HG02759 (cell line): ENCODE results near the gene FRS2.
"Not testable (repeated sequence)": the region's sequence is repeated elsewhere in the genome, so short reads cannot be mapped to it uniquely, and the experiment has no call there.

Experiments used
- ATAC-seq: cut with Tn5 transposase; IDR thresholded peaks from one replicate; pipeline ENCODE4 v1.9.1; 2021; ENCODE audit warnings: mild to moderate bottlenecking, moderate library complexity; ENCODE audit not compliant: unreplicated experiment

Gene FRS2, protein sequence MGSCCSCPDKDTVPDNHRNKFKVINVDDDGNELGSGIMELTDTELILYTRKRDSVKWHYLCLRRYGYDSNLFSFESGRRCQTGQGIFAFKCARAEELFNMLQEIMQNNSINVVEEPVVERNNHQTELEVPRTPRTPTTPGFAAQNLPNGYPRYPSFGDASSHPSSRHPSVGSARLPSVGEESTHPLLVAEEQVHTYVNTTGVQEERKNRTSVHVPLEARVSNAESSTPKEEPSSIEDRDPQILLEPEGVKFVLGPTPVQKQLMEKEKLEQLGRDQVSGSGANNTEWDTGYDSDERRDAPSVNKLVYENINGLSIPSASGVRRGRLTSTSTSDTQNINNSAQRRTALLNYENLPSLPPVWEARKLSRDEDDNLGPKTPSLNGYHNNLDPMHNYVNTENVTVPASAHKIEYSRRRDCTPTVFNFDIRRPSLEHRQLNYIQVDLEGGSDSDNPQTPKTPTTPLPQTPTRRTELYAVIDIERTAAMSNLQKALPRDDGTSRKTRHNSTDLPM

DNA sequence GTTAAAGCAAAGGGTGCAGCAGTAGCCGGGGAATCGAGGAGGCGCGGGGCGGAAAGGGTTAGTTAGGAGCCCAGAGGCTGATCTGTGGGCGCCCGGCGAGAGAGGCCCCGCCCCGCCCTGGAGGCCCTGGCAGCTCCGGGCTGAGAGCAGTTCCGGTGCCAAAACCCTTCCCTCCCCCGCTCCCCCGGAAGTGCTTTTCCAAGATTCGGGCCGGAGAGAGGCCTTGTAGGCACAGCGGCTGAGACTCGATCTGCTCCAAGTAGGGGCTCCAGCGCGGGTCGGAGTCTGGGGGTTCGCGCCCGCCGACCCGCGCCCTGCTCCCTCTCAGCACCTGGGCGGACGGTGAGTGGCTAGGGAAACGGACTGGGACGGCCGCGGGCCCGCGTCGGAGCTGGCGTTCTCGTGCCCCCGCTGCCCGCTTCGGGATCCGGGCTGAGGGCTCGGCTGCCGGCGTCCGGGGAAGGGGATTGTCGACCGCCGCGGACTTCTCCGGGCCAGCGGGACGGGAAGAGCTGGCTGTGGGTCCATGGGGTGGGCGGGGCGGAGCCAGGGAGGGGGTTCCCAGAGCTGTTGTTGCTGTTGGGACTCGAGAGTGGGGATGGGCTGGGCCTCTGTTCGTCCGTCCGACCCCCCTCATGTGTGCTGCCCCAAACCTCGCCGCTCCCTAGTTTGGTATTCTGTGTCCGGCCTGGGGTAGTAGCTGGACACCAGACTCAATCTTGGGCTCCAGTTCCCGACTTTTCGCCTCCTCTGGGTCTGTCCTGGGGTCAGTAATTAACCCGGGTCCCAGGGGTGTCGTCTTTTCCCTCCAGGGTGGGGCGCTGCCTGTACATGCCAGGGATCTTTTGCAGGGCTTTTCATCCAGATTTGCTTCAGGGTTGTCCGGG is at the start of gene FRS2:
Gene FRS2 (plus strand): TSS at position 200 of the 887 bp plus-strand sequence. CDS start 98,643 bp downstream, outside the sequence.
- ATAC-seq, result peak; percentile 98

DNA sequence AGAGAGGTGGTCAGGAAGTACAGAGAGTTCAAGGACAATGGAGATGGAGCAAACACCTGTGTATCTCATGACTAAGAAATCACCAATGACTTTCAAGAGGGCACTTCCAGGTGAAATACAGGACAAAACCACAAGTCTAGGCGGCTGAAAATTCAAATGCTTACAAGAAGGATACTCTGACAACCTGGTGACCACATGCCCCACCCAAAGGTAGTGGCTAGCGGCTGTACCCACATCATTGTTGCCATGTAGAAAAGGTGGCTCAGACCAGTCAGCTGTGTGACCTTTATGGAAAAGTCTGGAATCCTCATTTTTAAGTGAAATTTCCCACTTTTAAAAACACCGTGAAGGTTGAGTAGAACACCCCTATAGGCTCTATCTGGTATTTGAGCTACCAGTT is 48.6 kb upstream of the FRS2 start:
- no peak for ATAC-seq

DNA sequence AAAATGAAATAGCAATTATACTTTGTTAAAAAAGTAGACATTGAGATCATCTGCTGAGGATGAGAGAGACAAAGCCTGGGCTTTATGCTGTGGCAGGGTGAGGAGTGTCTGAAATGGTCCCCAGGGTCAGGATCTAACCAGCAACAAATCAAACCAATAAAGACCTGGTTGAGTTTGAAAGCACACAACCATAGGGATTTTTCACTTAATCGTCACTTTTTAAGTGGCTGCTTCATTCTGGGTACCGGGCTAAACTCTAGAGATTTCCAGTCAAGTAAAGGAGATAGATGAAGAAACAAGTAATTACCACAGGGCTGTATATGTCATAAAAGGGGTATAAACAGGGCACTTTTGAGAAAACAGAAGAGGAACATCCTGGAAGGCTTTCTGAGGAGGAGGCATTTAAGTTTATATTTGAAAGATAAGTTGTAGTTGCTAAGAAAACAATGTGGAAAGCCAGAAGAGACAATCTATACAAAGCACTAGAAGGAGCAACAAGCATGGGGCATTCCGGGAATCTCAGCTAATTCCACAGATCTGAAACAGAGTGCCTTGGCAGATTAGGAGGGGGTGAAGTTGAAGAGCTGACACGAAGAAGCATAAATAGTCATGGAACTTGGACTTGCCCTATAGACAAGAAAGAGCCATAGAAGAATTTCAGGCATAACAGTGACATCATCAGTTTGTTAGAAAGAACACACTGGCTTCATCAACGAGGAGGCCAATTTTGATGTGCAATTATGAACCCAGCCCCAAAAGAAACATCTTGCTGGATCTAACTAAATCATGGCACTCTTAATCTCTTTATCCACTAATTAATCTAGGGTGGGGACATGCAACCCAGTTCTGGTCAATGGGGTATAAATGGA is 46.9 kb upstream of the FRS2 start:
- ATAC-seq, result no peak

DNA sequence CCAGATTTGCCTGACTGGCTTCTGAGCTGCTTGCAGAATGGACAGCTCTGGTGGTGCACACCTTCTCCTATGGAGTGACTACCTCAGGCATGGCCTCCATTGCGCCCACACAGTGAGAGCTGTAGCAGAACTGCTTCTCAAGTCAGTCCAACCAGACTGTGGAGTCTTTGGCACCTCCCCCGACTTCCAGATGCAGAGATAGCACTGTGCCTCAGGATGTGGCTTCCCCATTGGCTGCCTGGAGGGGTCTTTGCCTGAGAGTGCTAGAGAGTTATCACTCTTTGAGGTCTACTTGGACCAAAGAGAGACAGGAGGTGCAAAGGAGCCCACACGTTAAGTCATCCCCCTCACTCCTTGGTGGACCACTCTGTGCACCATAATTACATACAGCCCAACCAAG is 44.8 kb upstream of the FRS2 start:
- no peak for ATAC-seq

DNA sequence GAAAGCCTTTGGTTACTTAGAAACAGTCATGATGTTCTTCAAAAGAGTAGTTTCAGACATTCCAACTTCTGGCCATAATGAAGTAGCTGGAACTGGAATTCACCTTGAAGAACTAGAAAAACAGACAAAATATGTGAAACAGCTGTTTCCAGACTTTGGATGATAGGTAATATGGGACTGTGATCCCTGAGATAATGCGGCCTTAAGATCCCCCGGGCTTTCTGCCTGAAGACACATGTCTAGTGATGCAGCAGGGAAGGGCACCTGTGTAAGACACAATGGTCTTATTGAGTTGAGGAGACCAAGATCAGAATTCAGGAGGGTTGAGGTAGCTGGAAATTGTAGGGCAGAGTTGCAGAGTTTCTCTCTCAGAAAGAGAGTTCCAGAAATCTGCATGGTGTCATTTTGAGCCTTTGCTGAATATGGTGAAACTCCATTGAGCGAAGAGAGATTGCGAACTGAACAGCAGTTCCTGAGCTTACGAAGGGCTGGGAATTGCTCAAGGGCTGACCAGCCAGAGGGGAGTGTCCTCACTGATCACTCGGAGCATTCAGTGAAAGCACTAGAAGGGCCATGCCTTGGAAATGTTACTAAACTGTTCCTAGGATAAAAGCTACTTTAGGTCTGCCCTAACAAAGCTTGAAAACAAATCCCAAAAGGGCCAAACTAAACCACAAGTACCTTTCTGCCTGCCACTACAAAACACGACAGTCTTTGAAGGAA is 41.7 kb upstream of the FRS2 start:
- ATAC-seq, result no peak

DNA sequence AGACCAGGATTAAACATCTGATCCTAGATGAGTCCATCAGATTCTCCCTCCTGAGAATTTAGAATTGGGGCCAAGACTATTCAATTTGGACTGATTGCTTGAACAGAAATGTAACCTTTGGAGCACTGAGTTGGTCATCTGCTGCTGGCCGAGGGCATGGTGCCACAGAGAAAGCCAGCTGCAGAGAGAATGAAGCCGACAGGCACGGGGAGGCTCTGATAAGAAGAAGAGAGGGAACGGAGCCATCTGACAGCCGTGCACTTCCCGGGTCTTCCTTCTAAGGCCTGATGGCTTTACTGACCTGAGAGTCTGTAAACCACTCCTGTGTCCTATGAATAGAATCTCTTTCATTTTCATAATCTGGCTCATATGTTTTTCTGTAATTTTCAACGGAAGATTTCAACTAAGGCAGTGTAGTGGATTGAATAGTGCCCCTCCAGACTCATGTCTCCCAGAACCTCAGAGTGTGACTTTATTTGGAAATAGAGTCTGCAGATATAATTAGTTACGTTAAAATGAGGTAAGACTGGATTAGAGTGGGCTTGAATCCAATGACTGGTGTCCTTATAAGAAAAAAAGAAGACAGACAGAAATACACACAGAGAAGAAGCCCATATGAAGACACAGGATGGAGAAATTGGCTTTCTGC is 39.1 kb upstream of the FRS2 start:
- no peak for ATAC-seq

DNA sequence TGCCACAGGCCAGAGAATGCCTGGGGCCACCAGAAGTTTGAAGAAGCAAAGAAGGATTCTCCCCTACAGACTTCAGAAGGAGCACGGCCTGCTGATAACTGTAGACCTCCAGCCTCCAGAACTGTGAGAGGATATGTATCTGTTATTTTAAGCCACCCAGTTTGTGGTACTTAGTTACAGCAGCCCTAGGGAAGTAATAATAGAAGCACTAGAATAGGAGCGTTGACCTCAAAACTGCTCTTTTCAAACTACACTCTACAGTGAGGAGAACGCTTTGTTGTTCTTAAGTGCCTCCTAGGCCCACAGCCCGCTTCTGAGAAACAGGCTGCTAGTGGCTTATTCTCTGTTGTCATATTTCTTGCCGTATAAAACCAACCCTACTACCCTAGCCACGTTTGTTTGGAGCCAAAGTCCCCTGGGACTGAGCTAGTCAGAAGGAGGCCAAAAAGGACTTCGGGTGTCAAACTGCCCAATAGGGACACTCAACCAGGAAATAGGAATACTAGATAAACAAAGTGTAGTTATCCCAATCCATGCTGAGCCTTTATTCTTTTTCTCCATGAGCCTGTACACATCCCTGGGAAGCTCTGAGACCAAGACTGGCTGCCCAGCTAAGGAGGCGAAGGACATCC is 38.5 kb upstream of the FRS2 start:
- no peak for ATAC-seq

DNA sequence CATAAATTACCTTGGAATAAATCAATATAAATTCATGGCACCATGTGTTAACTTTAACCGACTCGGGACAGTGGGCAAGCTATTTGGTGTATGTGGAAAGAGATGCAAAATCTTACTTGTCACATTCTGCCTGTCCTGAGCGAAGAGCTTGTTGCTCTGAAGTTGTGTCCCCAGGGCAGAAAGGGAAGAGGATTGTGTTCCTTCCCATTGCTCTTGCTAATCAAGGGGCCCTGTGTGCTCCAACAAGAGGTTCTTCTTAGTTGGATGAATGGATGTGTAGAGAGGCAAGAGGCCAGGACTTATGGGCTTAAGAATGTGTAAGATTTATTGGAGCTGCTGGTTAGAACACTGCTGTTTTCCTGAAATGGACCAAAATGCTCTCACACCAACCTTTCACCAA is 36.5 kb upstream of the FRS2 start:
- ATAC-seq, result no peak

DNA sequence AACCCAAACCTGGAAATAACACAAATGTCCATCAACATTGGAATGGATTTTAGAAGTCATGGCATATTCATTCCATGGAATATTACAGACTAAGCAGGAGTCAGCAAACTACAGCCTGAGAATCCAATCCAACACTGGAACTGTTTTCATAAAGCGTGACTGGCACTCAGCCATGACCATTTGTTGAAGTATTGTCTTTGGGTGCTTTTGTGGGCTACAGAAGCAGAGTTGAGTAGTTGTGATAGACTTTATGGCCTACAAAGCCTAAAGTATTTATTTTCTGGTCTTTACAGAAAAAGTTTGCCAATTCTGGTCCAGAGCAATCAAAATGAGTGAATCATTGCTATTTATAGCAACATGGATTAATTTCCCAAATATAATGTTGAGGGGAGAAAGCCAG is 34.5 kb upstream of the FRS2 start:
- ATAC-seq, result no peak

DNA sequence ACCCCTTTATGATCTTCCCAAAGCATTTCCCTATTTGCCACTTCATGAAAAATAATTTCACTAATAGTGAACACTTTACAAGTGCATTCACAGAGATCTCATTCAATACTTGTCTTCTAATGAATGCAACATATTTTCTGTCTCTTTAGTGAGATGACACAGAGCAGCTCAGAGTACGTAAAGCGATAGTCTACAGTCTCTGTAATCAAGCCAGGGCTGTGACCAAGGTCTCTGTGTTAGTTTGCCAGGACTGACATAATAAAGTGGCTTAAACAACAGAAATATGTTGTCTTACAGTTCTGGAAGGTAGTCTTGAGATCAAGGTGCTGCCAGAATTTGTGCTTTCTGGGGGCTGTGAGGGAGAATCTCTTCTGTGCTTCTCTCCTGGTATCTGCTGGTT is 33.1 kb upstream of the FRS2 start:
- no peak for ATAC-seq

DNA sequence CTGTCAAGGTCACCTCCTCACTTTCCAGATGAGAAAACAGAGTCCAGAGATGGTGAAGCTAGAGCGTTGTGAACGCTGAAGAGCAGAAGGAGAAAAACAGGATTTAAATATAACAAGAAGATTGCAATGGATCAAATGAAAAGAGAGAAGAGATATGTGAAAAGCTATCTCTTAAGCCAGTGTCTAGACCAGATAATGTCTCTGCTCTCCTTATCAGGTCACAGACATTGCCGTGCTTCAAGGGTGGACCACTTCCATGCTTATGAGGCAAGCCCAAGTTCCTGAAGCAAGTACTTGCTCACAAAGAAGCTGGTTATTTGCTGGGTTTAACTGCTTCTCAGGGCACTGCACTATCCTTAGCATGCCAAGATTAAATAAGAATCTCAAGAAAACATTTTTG is 31.6 kb upstream of the FRS2 start:
- no peak for ATAC-seq

DNA sequence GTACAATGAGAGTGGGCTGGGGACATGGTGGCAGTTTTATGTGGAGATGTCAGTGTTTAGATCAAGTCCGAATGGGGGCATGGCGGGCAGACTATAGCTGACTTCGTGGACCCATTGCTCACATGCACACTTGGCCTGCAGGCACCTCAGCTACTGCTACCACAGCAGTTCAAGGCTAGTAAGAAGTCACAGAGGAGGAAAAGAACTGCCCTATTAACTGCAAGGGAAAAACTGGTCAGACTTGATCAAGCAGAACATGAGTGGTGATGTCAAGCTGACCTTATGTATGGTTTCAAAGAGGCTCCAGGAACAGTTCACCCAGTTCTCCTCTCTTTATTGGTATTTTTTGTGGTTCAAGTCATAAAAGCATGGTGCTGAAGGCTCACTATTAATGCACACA is 30.2 kb upstream of the FRS2 start:
- ATAC-seq, result no peak

DNA sequence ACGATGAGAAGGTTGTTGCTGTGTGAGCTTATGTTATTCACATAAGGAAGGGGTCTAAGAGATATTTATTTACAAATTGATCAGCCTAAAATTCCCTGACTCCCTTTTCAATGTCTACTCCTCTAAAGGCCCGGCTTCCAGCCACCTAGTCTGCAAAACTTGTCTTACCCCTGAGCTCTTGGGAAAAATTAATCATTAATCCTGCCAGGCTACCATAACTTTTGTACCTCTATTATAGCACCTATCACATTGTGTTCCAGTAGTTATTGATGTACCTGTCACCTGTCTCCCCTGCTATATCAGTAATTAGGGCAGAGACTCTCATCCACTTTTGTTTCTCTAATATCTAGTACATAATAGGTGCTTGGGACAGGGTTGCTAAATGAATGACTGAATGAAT is 29.3 kb upstream of the FRS2 start:
- ATAC-seq, result no peak

DNA sequence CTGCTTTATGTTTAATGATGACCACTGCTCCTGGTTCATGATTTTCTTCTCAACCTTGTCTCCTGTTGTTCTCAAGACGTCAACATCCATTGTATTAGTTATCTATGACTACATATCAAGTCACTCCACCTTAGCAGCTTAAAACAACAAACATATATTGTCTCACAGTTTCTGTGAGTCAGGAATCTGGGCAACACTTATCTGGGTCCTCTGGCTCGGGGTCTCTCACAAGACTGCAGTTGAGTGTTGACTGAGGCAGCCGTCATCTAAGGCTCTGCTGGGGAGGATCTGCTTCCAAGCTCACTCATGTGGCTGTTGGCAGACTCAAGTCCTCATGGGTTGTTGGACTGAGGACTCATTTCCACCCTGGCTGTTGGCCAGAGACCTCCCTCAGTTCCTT is 27.3 kb upstream of the FRS2 start:
- ATAC-seq, result no peak

DNA sequence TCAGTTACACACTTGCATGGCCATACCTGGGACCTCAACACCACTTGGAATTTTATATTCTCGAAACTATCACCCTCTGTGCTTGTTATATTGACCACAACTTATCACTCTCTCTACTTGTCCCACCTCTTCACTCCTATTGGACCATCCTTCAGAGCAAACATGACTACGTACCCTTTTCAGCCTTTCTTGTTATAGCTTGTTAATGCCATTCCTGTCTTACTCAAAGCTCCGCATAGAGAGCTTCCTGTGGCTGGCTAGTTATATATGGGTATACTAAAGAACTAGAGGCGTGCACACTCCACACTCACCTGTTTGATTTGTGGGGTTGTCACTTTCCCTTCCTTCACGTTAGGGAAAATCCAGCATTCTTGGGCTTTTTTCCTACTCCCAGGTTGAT is 26.3 kb upstream of the FRS2 start:
- ATAC-seq, result no peak

DNA sequence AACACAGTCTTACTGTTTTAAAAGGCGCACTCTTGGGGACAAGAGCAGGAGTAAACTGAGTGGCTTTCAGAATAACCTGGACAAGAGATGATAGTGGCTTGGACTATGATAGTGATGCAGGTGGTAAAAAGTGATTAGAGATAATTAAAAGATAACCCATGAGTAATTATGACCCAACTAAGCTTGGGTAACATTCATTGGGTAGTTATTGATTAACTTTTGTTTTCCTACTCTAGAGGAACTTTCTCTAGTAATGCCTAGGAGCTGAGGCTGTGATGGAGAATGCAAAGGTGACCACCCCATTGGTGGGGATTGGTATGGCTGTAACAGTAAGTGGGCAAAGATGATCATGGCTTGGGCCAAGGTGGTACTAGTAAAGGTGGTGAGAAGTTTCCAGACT is 22.3 kb upstream of the FRS2 start:
- ATAC-seq, result no peak

DNA sequence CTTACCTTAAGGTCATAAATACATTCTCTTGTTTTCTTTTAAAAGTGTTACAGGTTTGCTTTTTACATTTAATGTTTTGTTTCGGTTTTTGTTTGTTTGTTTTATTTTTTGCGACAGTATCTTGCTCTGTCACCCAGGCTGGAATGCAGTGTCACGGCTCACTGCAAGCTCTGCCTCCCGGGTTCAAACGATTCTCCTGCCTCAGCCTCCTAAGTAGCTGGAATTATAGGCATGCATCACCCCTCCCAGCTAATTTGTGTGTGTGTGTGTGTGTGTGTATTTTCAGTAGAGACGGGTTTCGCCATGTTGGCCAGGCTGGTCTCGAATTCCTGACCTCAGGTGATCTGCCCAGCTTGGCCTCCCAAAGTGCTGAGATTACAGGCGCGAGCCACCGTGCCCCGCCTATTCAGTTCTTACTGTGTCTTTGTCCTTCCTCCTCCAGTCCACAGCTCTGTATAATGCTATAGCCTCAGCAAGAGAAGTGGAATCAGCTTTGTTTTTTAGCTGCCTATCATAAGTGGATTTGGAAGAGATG is 17.5 kb upstream of the FRS2 start:
- not testable (repeated sequence) for ATAC-seq

DNA sequence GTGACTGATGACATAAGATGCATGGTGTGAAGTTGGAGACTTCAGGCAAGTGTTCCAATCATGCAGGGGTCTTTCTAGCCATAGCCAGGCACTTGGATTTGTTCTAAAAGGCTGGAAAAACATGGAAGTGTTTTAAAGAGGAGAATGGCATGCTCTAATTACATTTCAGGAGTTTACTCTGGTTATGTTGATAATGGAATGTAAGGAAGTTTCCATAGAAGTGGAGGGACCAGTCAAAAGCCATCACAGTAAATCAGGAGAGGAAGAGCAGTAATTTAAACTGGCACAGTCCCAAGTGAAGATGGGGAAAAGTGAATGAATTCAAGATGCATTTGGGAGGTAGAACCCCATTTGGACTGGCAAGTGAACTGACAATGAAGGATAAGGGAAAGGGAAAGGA is 13.9 kb upstream of the FRS2 start:
- no peak for ATAC-seq

DNA sequence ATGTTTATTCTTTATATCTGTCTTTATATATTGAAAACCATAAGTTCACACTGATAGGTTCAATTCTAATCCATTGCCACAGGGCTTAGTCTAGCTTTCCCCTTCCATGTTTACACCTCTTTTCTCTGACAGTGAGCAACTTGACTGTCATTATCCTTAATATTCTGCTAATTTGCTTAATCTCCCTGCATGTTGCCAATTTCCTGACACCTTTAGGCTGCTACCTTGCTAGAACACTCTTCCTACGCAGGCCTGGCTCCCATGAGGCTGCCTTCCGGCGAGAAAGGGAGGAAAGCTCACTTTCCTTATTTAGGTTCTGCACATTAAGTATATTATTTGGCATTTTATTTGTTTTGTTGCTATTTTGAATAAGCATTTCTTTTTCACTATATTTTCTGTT is 12.8 kb upstream of the FRS2 start:
- ATAC-seq, result no peak
